Astrocyte of the spinal cord (primary cell): ENCODE measurements around the gene CSDE1.

Experiments used
- DNase-seq: peaks from one replicate; pipeline ENCODE4 v3.0.0; 2011; ENCODE audit warnings: low read depth, low spot score
- H3K4me3 ChIP-seq: 2 replicates; pipeline ENCODE4 v1.5.1; 2011; ENCODE audit warnings: low read depth, mild to moderate bottlenecking, low read length, moderate library complexity
- in situ Hi-C: cut with HindIII; loops from 2 replicates; pipeline ENCODE4 v1.10.0; 2017; ENCODE audit warnings: low sequenced_read_pairs
- TF ChIP-seq, protein P1 (sequence below): IDR thresholded peaks from 2 replicates; pipeline ENCODE4 v1.5.1; 2012; ENCODE audit warnings: low read depth, mild to moderate bottlenecking, low read length, inconsistent platforms

Gene CSDE1

GRCh38 chr1:114676115-114676514 is 81.7 kb downstream of the CSDE1 start:
- no peak overlapping the region for H3K4me3 ChIP-seq
- no peak for DNase-seq
- TF ChIP-seq, protein P1, sequence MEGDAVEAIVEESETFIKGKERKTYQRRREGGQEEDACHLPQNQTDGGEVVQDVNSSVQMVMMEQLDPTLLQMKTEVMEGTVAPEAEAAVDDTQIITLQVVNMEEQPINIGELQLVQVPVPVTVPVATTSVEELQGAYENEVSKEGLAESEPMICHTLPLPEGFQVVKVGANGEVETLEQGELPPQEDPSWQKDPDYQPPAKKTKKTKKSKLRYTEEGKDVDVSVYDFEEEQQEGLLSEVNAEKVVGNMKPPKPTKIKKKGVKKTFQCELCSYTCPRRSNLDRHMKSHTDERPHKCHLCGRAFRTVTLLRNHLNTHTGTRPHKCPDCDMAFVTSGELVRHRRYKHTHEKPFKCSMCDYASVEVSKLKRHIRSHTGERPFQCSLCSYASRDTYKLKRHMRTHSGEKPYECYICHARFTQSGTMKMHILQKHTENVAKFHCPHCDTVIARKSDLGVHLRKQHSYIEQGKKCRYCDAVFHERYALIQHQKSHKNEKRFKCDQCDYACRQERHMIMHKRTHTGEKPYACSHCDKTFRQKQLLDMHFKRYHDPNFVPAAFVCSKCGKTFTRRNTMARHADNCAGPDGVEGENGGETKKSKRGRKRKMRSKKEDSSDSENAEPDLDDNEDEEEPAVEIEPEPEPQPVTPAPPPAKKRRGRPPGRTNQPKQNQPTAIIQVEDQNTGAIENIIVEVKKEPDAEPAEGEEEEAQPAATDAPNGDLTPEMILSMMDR = no peak
- in situ Hi-C loops = no loop called here

- TF ChIP-seq, protein P1 = no peak
- in situ Hi-C loops = no loop called here
- H3K4me3 ChIP-seq = no peak overlapping the region
- no peak for DNase-seq
These were observed 85.9 kb downstream of the CSDE1 start for GRCh38 chr1:114671939-114672275.

DNA sequence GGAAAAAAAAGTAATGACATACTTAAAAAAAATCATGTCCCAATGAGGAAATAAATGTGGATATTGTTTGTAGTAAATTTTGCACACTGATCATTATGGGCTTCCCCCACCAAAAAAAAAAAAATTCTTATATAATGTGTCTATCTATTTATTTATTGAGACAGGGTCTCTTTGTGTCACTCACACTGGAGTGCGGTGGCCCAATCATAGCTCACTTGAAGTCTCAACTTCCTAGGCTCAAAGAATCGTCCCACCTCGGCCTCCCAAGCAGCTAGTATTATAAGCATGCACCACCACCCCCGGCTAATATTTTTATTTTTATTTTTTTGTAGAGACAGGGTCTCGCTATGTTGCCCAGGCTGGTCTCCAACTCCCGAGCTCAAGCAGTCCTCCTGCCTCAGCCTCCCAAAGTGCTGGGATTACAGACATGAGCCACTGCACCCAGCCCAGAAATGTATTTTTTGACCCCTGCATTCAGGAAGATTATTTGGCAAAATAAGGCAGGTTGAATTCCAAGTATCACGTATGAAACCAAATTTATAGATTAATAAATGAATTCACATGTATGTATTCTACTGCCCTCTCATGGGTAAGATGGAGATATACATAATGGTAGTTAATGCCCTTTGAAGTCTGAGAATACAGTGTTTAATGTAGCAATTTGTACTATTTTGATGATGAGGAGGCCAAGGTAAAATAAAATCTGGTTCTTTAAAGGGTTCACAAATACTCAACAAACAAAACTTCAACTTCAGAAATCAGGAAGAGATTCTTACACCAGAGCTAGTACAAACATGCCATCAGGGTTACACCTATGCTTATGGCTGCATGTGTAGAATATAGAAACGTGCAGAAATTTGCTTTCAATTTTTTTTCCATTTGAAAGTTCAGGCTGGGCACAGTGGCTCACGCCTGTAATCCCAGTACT is 86.5 kb downstream of the CSDE1 start:
- in situ Hi-C loops = no loop called here
- H3K4me3 ChIP-seq = no peak overlapping the region
- TF ChIP-seq, protein P1 = peak; percentile 30
- peak; percentile 7 for DNase-seq

DNA sequence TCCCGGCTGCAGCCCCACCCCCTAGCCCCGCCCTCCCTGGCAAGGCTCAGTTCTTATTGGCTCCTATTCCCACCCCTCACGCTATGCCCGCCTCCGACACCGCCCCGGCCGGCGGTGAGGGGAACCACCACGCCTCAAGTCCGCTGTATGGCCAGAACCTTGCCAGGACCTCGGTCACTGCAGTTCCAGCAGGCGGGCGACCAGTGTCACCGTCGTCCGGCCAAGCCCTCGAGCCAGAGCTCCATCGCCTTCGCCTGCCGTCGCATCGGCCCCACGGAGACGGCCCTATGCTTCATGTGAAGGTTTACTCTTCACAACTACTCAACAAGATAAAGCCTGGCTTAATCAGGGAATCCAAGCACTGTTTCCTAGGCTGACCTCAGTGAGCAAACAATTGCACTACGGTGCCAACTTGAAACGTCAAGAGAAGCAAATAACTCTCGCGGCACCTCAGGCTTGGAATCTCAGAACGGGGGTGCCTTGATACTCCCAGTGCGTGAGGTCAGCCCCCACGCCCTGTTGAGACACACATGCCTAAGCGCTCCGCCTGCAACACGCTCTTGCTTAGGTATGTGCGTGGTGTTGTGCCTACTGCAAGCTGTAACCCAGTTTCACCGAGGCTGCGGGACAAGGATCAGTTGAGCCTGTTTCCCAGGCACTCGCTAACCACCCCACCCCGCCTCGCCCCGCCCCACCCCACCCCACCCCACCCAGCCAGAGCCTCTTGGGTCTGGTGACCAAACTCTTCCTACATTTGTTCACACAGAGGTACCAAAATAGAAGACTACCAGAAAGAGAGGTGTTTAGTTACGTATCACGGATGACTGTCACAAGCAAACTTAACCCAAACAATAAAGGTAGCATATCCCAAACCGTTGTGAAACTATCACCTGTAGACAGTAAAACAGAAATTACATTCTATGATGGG is 87.4 kb downstream of the CSDE1 start:
- DNase-seq = peak; percentile 89
- peak overlapping the region; percentile 59 for H3K4me3 ChIP-seq
- TF ChIP-seq, protein P1 = no peak
- in situ Hi-C loops = no loop called here

DNA sequence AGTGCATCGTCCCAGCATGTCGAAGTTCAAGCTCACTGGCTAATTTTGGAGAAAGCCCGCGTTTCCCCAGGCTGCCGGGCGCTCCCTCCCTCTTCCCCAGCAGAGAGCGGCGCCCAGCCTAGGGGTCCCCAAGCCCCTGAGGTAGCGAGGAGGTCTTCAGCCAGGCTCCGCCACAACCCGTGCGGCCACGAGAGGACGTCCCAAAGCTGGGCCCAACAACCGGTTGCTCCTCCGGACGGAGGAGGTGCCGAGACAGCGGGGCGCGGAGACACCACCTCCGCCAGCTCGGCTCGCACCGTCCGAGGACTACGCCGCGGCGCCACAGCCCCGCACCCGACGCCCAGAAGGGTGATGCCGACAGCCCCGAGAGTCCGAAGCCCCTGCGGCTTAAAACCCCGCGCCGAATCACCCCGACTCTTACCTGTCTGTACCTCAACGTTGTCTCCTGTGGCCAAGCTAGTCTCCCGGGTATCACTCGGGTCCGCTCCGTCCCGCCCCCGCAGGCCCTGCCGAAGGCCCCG is 88.2 kb downstream of the CSDE1 start, which contains the start of gene DENND2C:
Gene DENND2C (minus strand): TSS at position 488 of the 521 bp plus-strand sequence. CDS start 44,065 bp downstream, outside the sequence.
- in situ Hi-C loops = no loop called here
- peak within 1 kb of the TSS; percentile 59 for H3K4me3 ChIP-seq
- no peak for DNase-seq
- TF ChIP-seq, protein P1 = no peak
